PFSK-1 (cell line): ENCODE results near the gene RTL9.

Source experiments
- POLR2AphosphoS5 ChIP-seq: IDR thresholded peaks from 2 replicates; pipeline ENCODE4 v1.6.1; 2012; ENCODE audit warnings: low read depth, mild to moderate bottlenecking, control low read depth, low read length, moderate library complexity
- SIN3A ChIP-seq: IDR thresholded peaks from 2 replicates; pipeline ENCODE4 v1.6.1; 2012; ENCODE audit warnings: mild to moderate bottlenecking, low read length, moderate library complexity, borderline replicate concordance; ENCODE audit not compliant: insufficient read depth
- TAF1 ChIP-seq: IDR thresholded peaks from 2 replicates; pipeline ENCODE4 v1.6.1; 2012; ENCODE audit warnings: low read length, control low read depth, borderline replicate concordance; ENCODE audit not compliant: insufficient read depth
- TF ChIP-seq, protein P1 (sequence below), 2 experiments: IDR thresholded peaks; 2 replicates each; pipeline versions ENCODE4 v1.6.1 to v1.8.0; 2011 to 2012; ENCODE audit warnings: low read depth in 2 of 2, low read length in 2 of 2, control low read depth in 1 of 2, inconsistent platforms in 1 of 2, mild to moderate bottlenecking in 1 of 2, moderate library complexity in 1 of 2; ENCODE audit not compliant: insufficient read depth in 1 of 2

DNA sequence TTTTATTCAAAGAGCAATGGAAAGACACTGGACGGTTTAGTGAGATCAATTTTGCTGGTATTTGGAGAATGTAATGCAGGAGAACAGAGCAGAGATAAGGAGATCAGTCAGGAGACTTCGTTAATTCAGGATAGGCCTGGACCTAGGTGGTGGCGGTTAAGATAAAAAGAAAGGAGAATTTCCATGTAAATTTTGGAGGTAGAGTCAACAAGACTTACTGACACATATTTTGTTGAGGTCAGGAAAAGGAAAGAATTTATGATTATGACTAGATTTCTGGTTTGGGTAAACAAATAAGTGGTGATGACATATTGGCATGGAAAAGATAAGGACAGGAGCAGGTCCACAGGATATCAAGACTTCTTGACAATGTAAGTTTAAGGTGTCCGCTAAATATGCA, 31.9 kb upstream of the RTL9 start:
- no peak for TF ChIP-seq POLR2AphosphoS5
- TF ChIP-seq, protein P1, sequence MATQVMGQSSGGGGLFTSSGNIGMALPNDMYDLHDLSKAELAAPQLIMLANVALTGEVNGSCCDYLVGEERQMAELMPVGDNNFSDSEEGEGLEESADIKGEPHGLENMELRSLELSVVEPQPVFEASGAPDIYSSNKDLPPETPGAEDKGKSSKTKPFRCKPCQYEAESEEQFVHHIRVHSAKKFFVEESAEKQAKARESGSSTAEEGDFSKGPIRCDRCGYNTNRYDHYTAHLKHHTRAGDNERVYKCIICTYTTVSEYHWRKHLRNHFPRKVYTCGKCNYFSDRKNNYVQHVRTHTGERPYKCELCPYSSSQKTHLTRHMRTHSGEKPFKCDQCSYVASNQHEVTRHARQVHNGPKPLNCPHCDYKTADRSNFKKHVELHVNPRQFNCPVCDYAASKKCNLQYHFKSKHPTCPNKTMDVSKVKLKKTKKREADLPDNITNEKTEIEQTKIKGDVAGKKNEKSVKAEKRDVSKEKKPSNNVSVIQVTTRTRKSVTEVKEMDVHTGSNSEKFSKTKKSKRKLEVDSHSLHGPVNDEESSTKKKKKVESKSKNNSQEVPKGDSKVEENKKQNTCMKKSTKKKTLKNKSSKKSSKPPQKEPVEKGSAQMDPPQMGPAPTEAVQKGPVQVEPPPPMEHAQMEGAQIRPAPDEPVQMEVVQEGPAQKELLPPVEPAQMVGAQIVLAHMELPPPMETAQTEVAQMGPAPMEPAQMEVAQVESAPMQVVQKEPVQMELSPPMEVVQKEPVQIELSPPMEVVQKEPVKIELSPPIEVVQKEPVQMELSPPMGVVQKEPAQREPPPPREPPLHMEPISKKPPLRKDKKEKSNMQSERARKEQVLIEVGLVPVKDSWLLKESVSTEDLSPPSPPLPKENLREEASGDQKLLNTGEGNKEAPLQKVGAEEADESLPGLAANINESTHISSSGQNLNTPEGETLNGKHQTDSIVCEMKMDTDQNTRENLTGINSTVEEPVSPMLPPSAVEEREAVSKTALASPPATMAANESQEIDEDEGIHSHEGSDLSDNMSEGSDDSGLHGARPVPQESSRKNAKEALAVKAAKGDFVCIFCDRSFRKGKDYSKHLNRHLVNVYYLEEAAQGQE (IDR thresholded peaks at IDR 0.05; ENCODE audit: insufficient read depth in 1 of 2, low read depth in 2 of 2, low read length in 2 of 2), result no peak
- no peak for TF ChIP-seq TAF1
- TF ChIP-seq SIN3A, result no peak
